ENCODE measurements around the gene RNASET2.

The RNASET2 gene

GRCh38 chr6:166928644-166929541 is 27.5 kb downstream of the RNASET2 start:
- Histone ChIP-seq H3K18ac (ENCODE audit: low read length) (peak overlapping the region; percentile 3), H4K91ac (ENCODE audit: low read depth, low read length) (no peak overlapping the region), H3K23ac (ENCODE audit: low read length) (no peak overlapping the region), H2AK5ac (ENCODE audit: low read length) (no peak overlapping the region), H2BK12ac (ENCODE audit: low read length) (no peak overlapping the region), H4K8ac (ENCODE audit: low read depth, low read length) (no peak overlapping the region), H3K79me2 (ENCODE audit: control insufficient read depth, insufficient read depth, low read length, poor library complexity) (no peaks in the 10 kb centered on the region), H3K27me3 (ENCODE audit: insufficient read depth, low read length) (no peaks in the 10 kb centered on the region), H3K4me1 (ENCODE audit: control insufficient read depth in 1 of 2, insufficient read depth in 2 of 2, low read length in 2 of 2) (no peaks in the 10 kb centered on the region), H3K27ac (ENCODE audit: low read depth, low read length) (no peak overlapping the region), H3K79me1 (ENCODE audit: low read length) (no peaks in the 10 kb centered on the region), H3K9me3 (ENCODE audit: insufficient read depth, low read depth, low read length) (peaks cover 6% of the 10 kb centered on the region), H3K9ac (ENCODE audit: low read length) (peak overlapping the region; percentile 49), H2AFZ (ENCODE audit: insufficient read depth, low read length, poor library complexity) (no peak overlapping the region), H3K4ac (ENCODE audit: low read depth, low read length) (no peak overlapping the region), H2BK5ac (ENCODE audit: low read depth, low read length, poor library complexity) (no peak overlapping the region), H3K4me3 (ENCODE audit: low read depth, low read length) (no peak overlapping the region), H4K12ac (ENCODE audit: low read depth, low read length) (no peak overlapping the region), H3K4me2 (ENCODE audit: low read length) (no peak overlapping the region), H3K14ac (ENCODE audit: low read length) (no peak overlapping the region), H2BK120ac (ENCODE audit: insufficient read depth, low read length, poor library complexity) (no peak overlapping the region), H3K36me3 (ENCODE audit: control insufficient read depth in 1 of 2, insufficient read depth in 2 of 2, low read length in 2 of 2) (no peaks in the 10 kb centered on the region)
- DNase-seq, result no peak
- no CpG with 5 or more reads among the region's 21 CpGs for WGBS (ENCODE audit: extremely low coverage, insufficient coverage, insufficient read length)

- H2BK12ac ChIP-seq (ENCODE audit: low read length), result no peak overlapping the region
- no peaks in the 10 kb centered on the region for H3K79me2 ChIP-seq (ENCODE audit: control insufficient read depth, insufficient read depth, low read length, poor library complexity)
- H3K4me1 ChIP-seq (ENCODE audit: control insufficient read depth in 1 of 2, insufficient read depth in 2 of 2, low read length in 2 of 2), result no peaks in the 10 kb centered on the region
- H3K79me1 ChIP-seq (ENCODE audit: low read length), result no peaks in the 10 kb centered on the region
- H3K9me3 ChIP-seq (ENCODE audit: insufficient read depth, low read depth, low read length), result peaks cover 6% of the 10 kb centered on the region
- H2AK5ac ChIP-seq (ENCODE audit: low read length), result no peak overlapping the region
- H2BK5ac ChIP-seq (ENCODE audit: low read depth, low read length, poor library complexity), result no peak overlapping the region
- no peak overlapping the region for H4K12ac ChIP-seq (ENCODE audit: low read depth, low read length)
- H3K14ac ChIP-seq (ENCODE audit: low read length), result no peak overlapping the region
- H3K36me3 ChIP-seq (ENCODE audit: control insufficient read depth in 1 of 2, insufficient read depth in 2 of 2, low read length in 2 of 2), result no peaks in the 10 kb centered on the region
- no peak overlapping the region for H3K4me2 ChIP-seq (ENCODE audit: low read length)
- no peaks in the 10 kb centered on the region for H3K27me3 ChIP-seq (ENCODE audit: insufficient read depth, low read length)
- no CpG with 5 or more reads among the region's 13 CpGs for WGBS (ENCODE audit: extremely low coverage, insufficient coverage, insufficient read length)
- no peak overlapping the region for H3K9ac ChIP-seq (ENCODE audit: low read length)
- no peak overlapping the region for H4K8ac ChIP-seq (ENCODE audit: low read depth, low read length)
- no peak overlapping the region for H3K18ac ChIP-seq (ENCODE audit: low read length)
- H3K27ac ChIP-seq (ENCODE audit: low read depth, low read length), result no peak overlapping the region
- H3K4ac ChIP-seq (ENCODE audit: low read depth, low read length), result no peak overlapping the region
- H2BK120ac ChIP-seq (ENCODE audit: insufficient read depth, low read length, poor library complexity), result no peak overlapping the region
- H3K23ac ChIP-seq (ENCODE audit: low read length), result no peak overlapping the region
- no peak for DNase-seq
- H3K4me3 ChIP-seq (ENCODE audit: low read depth, low read length), result no peak overlapping the region
- H2AFZ ChIP-seq (ENCODE audit: insufficient read depth, low read length, poor library complexity), result no peak overlapping the region
- no peak overlapping the region for H4K91ac ChIP-seq (ENCODE audit: low read depth, low read length)
Measured at GRCh38 chr6:166927935-166928643, 28.3 kb downstream of the RNASET2 start.

GRCh38 chr6:166927240-166927934 is 29.0 kb downstream of the RNASET2 start:
- no peaks in the 10 kb centered on the region for H3K79me2 ChIP-seq (ENCODE audit: control insufficient read depth, insufficient read depth, low read length, poor library complexity)
- H2BK5ac ChIP-seq (ENCODE audit: low read depth, low read length, poor library complexity), result no peak overlapping the region
- no peak overlapping the region for H3K4me2 ChIP-seq (ENCODE audit: low read length)
- no peak overlapping the region for H4K91ac ChIP-seq (ENCODE audit: low read depth, low read length)
- H3K14ac ChIP-seq (ENCODE audit: low read length), result no peak overlapping the region
- H3K9me3 ChIP-seq (ENCODE audit: insufficient read depth, low read depth, low read length), result peaks cover 6% of the 10 kb centered on the region
- H3K9ac ChIP-seq (ENCODE audit: low read length), result no peak overlapping the region
- DNase-seq, result no peak
- no peak overlapping the region for H3K4ac ChIP-seq (ENCODE audit: low read depth, low read length)
- H3K36me3 ChIP-seq (ENCODE audit: control insufficient read depth in 1 of 2, insufficient read depth in 2 of 2, low read length in 2 of 2), result no peaks in the 10 kb centered on the region
- H3K4me3 ChIP-seq (ENCODE audit: low read depth, low read length), result no peak overlapping the region
- H3K18ac ChIP-seq (ENCODE audit: low read length), result no peak overlapping the region
- no peak overlapping the region for H4K8ac ChIP-seq (ENCODE audit: low read depth, low read length)
- H2BK120ac ChIP-seq (ENCODE audit: insufficient read depth, low read length, poor library complexity), result no peak overlapping the region
- no peak overlapping the region for H3K27ac ChIP-seq (ENCODE audit: low read depth, low read length)
- no peak overlapping the region for H2AK5ac ChIP-seq (ENCODE audit: low read length)
- no peak overlapping the region for H3K23ac ChIP-seq (ENCODE audit: low read length)
- no peaks in the 10 kb centered on the region for H3K27me3 ChIP-seq (ENCODE audit: insufficient read depth, low read length)
- no peak overlapping the region for H2AFZ ChIP-seq (ENCODE audit: insufficient read depth, low read length, poor library complexity)
- H3K79me1 ChIP-seq (ENCODE audit: low read length), result no peaks in the 10 kb centered on the region
- H4K12ac ChIP-seq (ENCODE audit: low read depth, low read length), result no peak overlapping the region
- H3K4me1 ChIP-seq (ENCODE audit: control insufficient read depth in 1 of 2, insufficient read depth in 2 of 2, low read length in 2 of 2), result no peaks in the 10 kb centered on the region
- H2BK12ac ChIP-seq (ENCODE audit: low read length), result no peak overlapping the region
- WGBS (ENCODE audit: extremely low coverage, insufficient coverage, insufficient read length), result no CpG with 5 or more reads among the region's 12 CpGs

GRCh38 chr6:166926748-166927147 is 29.6 kb downstream of the RNASET2 start:
- H4K91ac ChIP-seq (ENCODE audit: low read depth, low read length), result no peak overlapping the region
- H4K12ac ChIP-seq (ENCODE audit: low read depth, low read length), result no peak overlapping the region

More at GRCh38 chr6:166926748-166927147, 29.6 kb downstream of the RNASET2 start:
- no CpG with 5 or more reads among the region's 12 CpGs for WGBS (ENCODE audit: extremely low coverage, insufficient coverage, insufficient read length)
- Histone ChIP-seq H3K18ac (ENCODE audit: low read length) (no peak overlapping the region), H3K27me3 (ENCODE audit: insufficient read depth, low read length) (no peaks in the 10 kb centered on the region), H3K9ac (ENCODE audit: low read length) (no peak overlapping the region), H2BK12ac (ENCODE audit: low read length) (no peak overlapping the region), H3K14ac (ENCODE audit: low read length) (no peak overlapping the region), H3K4me2 (ENCODE audit: low read length) (no peak overlapping the region), H3K4me1 (ENCODE audit: control insufficient read depth in 1 of 2, insufficient read depth in 2 of 2, low read length in 2 of 2) (no peaks in the 10 kb centered on the region), H4K8ac (ENCODE audit: low read depth, low read length) (no peak overlapping the region), H2BK120ac (ENCODE audit: insufficient read depth, low read length, poor library complexity) (no peak overlapping the region), H2BK5ac (ENCODE audit: low read depth, low read length, poor library complexity) (no peak overlapping the region), H3K27ac (ENCODE audit: low read depth, low read length) (no peak overlapping the region), H3K9me3 (ENCODE audit: insufficient read depth, low read depth, low read length) (peaks cover 6% of the 10 kb centered on the region), H3K79me1 (ENCODE audit: low read length) (no peaks in the 10 kb centered on the region), H2AK5ac (ENCODE audit: low read length) (no peak overlapping the region), H2AFZ (ENCODE audit: insufficient read depth, low read length, poor library complexity) (no peak overlapping the region), H3K23ac (ENCODE audit: low read length) (no peak overlapping the region), H3K4ac (ENCODE audit: low read depth, low read length) (no peak overlapping the region), H3K79me2 (ENCODE audit: control insufficient read depth, insufficient read depth, low read length, poor library complexity) (no peaks in the 10 kb centered on the region), H3K36me3 (ENCODE audit: control insufficient read depth in 1 of 2, insufficient read depth in 2 of 2, low read length in 2 of 2) (no peaks in the 10 kb centered on the region), H3K4me3 (ENCODE audit: low read depth, low read length) (no peak overlapping the region)
- DNase-seq, result no peak

Data from trophoblast cell (in vitro differentiated cells and primary cell).